Measurements from ENCODE around the gene USP24.

USP24 gene

GRCh38 chr1:55064071-55064581, 151.0 kb downstream of the USP24 start:
- H2AFZ ChIP-seq (ENCODE audit: low read depth, low read length) = no peak overlapping the region
- no peaks in the 10 kb centered on the region for H3K27me3 ChIP-seq (ENCODE audit: low read depth, low read length)
- H3K79me2 ChIP-seq (ENCODE audit: low read length) = no peaks in the 10 kb centered on the region
- no peak overlapping the region for H3K4me3 ChIP-seq (ENCODE audit: low read length)
- H3K9me3 ChIP-seq (ENCODE audit: insufficient read depth, low read length) = no peaks in the 10 kb centered on the region
- no peaks in the 10 kb centered on the region for H4K20me1 ChIP-seq (ENCODE audit: insufficient read depth, low read length)
- peaks cover 8% of the 10 kb centered on the region for H3K36me3 ChIP-seq (replicated peaks; ENCODE audit: low read depth, low read length)
- TF ChIP-seq EZH2phosphoT487 (IDR thresholded peaks at IDR 0.05; ENCODE audit: low read depth) (no peak), CTCF (IDR thresholded peaks at IDR 0.05; ENCODE audit: low read depth, low read length) (no peak)
- H3K4me2 ChIP-seq (ENCODE audit: low read length) = no peak overlapping the region
- no peaks in the 10 kb centered on the region for H3K4me1 ChIP-seq (ENCODE audit: low read length)
- no peak overlapping the region for H3K27ac ChIP-seq (ENCODE audit: low read length)
- no peak overlapping the region for H3K9ac ChIP-seq (ENCODE audit: low read length)

GRCh38 chr1:55063577-55063942, 151.6 kb downstream of the USP24 start:
- H3K9ac ChIP-seq (ENCODE audit: low read length) = no peak overlapping the region
- TF ChIP-seq CTCF (IDR thresholded peaks at IDR 0.05; ENCODE audit: low read depth, low read length) (no peak), EZH2phosphoT487 (IDR thresholded peaks at IDR 0.05; ENCODE audit: low read depth) (no peak)
- H3K4me3 ChIP-seq (ENCODE audit: low read length) = no peak overlapping the region
- no peaks in the 10 kb centered on the region for H4K20me1 ChIP-seq (ENCODE audit: insufficient read depth, low read length)
- H3K4me1 ChIP-seq (ENCODE audit: low read length) = no peaks in the 10 kb centered on the region
- peaks cover 3% of the 10 kb centered on the region for H3K36me3 ChIP-seq (replicated peaks; ENCODE audit: low read depth, low read length)
- no peaks in the 10 kb centered on the region for H3K79me2 ChIP-seq (ENCODE audit: low read length)
- H2AFZ ChIP-seq (ENCODE audit: low read depth, low read length) = no peak overlapping the region
- no peaks in the 10 kb centered on the region for H3K9me3 ChIP-seq (ENCODE audit: insufficient read depth, low read length)
- H3K27me3 ChIP-seq (ENCODE audit: low read depth, low read length) = no peaks in the 10 kb centered on the region
- no peak overlapping the region for H3K4me2 ChIP-seq (ENCODE audit: low read length)
- no peak overlapping the region for H3K27ac ChIP-seq (ENCODE audit: low read length)

GRCh38 chr1:55062801-55063576, 152.2 kb downstream of the USP24 start:
- Histone ChIP-seq H3K36me3 (replicated peaks; ENCODE audit: low read depth, low read length) (peaks cover 3% of the 10 kb centered on the region), H3K27me3 (ENCODE audit: low read depth, low read length) (no peaks in the 10 kb centered on the region)

More at GRCh38 chr1:55062801-55063576, 152.2 kb downstream of the USP24 start:
- no peak overlapping the region for H3K9ac ChIP-seq (ENCODE audit: low read length)
- no peak overlapping the region for H3K4me2 ChIP-seq (ENCODE audit: low read length)
- H3K9me3 ChIP-seq (ENCODE audit: insufficient read depth, low read length) = no peaks in the 10 kb centered on the region
- H3K4me1 ChIP-seq (ENCODE audit: low read length) = no peaks in the 10 kb centered on the region
- H4K20me1 ChIP-seq (ENCODE audit: insufficient read depth, low read length) = no peaks in the 10 kb centered on the region
- no peaks in the 10 kb centered on the region for H3K79me2 ChIP-seq (ENCODE audit: low read length)
- TF ChIP-seq CTCF (IDR thresholded peaks at IDR 0.05; ENCODE audit: low read depth, low read length) (no peak), EZH2phosphoT487 (IDR thresholded peaks at IDR 0.05; ENCODE audit: low read depth) (no peak)
- no peak overlapping the region for H3K27ac ChIP-seq (ENCODE audit: low read length)
- no peak overlapping the region for H2AFZ ChIP-seq (ENCODE audit: low read depth, low read length)
- H3K4me3 ChIP-seq (ENCODE audit: low read length) = no peak overlapping the region
